BE2C (cell line): ENCODE measurements around the gene CAPS2.

Source experiments
- DNase-seq: peaks from one replicate; pipeline ENCODE4 v3.0.0-alpha.2; 2020
- H3K27me3 ChIP-seq: fragments of 250-450 bp; sonication (Bioruptor Pico); 2 replicates; pipeline ENCODE4 v1.5.1; 2020; ENCODE audit warnings: mild to moderate bottlenecking
- H3K36me3 ChIP-seq: fragments of 250-450 bp; sonication (Bioruptor Pico); 2 replicates; pipeline ENCODE4 v1.5.1; 2020; ENCODE audit warnings: mild to moderate bottlenecking
- H3K4me1 ChIP-seq: fragments of 250-450 bp; sonication (Bioruptor Pico); 2 replicates; pipeline ENCODE4 v1.5.1; 2020
- H3K4me3 ChIP-seq: 2 replicates; pipeline ENCODE4 v1.5.1; 2011; ENCODE audit warnings: low read depth, low read length
- H3K9me3 ChIP-seq: fragments of 250-450 bp; sonication (Bioruptor Pico); 2 replicates; pipeline ENCODE4 v1.5.1; 2020
- TF ChIP-seq, protein P1 (sequence below): IDR thresholded peaks from 2 replicates; pipeline ENCODE4 v1.5.1; 2012; ENCODE audit warnings: mild to moderate bottlenecking, low read depth, low read length

CAPS2 gene

GRCh38 chr12:75315518-75315917 lies 14.6 kb downstream of the CAPS2 start:
- DNase-seq = no peak
- H3K9me3 ChIP-seq = no peaks in the 10 kb centered on the region
- H3K4me1 ChIP-seq = no peaks in the 10 kb centered on the region
- H3K36me3 ChIP-seq = no peaks in the 10 kb centered on the region
- TF ChIP-seq, protein P1, sequence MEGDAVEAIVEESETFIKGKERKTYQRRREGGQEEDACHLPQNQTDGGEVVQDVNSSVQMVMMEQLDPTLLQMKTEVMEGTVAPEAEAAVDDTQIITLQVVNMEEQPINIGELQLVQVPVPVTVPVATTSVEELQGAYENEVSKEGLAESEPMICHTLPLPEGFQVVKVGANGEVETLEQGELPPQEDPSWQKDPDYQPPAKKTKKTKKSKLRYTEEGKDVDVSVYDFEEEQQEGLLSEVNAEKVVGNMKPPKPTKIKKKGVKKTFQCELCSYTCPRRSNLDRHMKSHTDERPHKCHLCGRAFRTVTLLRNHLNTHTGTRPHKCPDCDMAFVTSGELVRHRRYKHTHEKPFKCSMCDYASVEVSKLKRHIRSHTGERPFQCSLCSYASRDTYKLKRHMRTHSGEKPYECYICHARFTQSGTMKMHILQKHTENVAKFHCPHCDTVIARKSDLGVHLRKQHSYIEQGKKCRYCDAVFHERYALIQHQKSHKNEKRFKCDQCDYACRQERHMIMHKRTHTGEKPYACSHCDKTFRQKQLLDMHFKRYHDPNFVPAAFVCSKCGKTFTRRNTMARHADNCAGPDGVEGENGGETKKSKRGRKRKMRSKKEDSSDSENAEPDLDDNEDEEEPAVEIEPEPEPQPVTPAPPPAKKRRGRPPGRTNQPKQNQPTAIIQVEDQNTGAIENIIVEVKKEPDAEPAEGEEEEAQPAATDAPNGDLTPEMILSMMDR = no peak
- H3K27me3 ChIP-seq = peaks cover 12% of the 10 kb centered on the region
- no peak overlapping the region for H3K4me3 ChIP-seq

- TF ChIP-seq, protein P1 = no peak
- Histone ChIP-seq H3K36me3 (no peaks in the 10 kb centered on the region), H3K9me3 (no peaks in the 10 kb centered on the region), H3K4me3 (no peak overlapping the region), H3K27me3 (no peaks in the 10 kb centered on the region; the same call in 1 of the 2 replicates), H3K4me1 (no peaks in the 10 kb centered on the region)
- DNase-seq = no peak
Observed at GRCh38 chr12:75311369-75311768, 18.8 kb downstream of the CAPS2 start.

- TF ChIP-seq, protein P1 = no peak
- no peak for DNase-seq
- Histone ChIP-seq H3K4me1 (no peaks in the 10 kb centered on the region), H3K4me3 (no peak overlapping the region), H3K9me3 (no peaks in the 10 kb centered on the region), H3K27me3 (peaks cover 7% of the 10 kb centered on the region), H3K36me3 (no peaks in the 10 kb centered on the region)
Observed at GRCh38 chr12:75308279-75308678, 21.8 kb downstream of the CAPS2 start.

DNA sequence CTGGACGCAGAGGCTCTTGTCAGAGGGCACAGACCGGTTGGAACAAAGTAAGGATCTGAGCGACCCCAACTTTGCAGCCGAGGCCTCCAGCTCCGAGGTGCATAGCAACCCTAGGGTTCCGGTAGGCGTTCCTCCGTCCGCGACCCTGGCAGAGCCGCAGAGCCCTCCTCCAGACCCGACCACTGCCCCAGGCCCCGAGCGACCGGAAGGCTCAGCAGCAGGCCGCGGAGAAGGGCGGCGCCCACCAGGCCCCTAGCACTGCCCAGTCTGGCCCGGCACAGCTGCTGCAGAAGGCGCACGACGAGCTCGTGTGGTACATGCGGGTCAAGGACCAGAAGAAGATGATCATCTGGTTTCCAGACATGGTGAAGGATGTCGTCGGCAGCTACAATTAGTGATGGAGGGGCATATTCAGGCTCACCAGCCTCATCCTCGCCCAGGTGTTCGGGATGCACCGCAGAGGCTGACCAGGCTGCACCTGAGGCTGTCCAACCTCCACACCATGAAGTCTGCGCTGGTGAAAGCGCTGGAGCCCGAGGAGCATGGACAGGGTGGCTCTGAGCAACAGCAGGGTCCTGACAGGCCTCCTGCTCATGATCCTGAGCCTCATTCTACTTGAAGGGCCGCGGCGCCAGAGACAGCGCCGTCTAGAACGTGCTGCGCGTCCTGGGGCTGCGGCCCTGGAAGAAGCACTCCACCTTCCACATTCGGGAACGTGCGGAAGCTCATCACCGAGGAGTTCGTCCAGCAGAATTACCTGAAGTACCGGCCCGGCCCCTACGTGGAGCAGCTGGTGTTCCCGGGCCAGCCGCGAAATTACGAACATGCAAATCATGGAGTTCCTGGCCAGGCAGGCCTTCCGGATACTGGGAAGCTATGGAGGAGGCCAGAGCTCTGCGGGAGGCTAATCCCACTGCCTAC lies 24.5 kb downstream of the CAPS2 start:
- Histone ChIP-seq H3K27me3 (peaks cover 7% of the 10 kb centered on the region; the same call in 1 of the 2 replicates), H3K4me1 (no peaks in the 10 kb centered on the region), H3K36me3 (no peaks in the 10 kb centered on the region), H3K9me3 (no peaks in the 10 kb centered on the region), H3K4me3 (no peak overlapping the region)
- TF ChIP-seq, protein P1 = no peak
- DNase-seq = no peak

DNA sequence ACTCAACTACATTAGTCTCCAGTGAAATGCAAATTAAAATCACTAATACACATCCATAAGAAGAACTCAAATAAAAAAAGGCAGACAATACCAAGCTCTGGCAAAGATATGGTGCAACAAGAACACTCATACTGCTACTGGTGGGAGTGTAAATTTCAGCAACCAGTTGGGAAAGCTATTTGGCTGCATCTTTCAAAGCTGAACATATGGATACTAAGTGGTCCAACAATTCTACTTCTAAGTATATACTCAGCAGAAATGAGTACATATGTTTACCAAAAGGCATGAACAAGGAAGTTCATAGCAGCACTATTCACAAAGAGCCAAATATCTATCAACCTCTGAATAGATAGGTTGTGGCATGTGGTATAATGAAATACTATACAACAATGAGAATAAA lies 27.3 kb downstream of the CAPS2 start:
- no peaks in the 10 kb centered on the region for H3K9me3 ChIP-seq
- H3K4me3 ChIP-seq = no peak overlapping the region
- TF ChIP-seq, protein P1 = no peak
- no peaks in the 10 kb centered on the region for H3K4me1 ChIP-seq
- peaks cover 7% of the 10 kb centered on the region; the same call in 1 of the 2 replicates for H3K27me3 ChIP-seq
- no peaks in the 10 kb centered on the region for H3K36me3 ChIP-seq
- no peak for DNase-seq

- Histone ChIP-seq H3K27me3 (peaks cover 7% of the 10 kb centered on the region; the same call in 1 of the 2 replicates), H3K4me3 (no peak overlapping the region), H3K9me3 (no peaks in the 10 kb centered on the region), H3K36me3 (no peaks in the 10 kb centered on the region), H3K4me1 (no peaks in the 10 kb centered on the region)
- TF ChIP-seq, protein P1 = no peak
- DNase-seq = no peak
Observed at GRCh38 chr12:75302225-75302624, 27.9 kb downstream of the CAPS2 start.
